Measurements from ENCODE around the gene GFI1B.

DNA sequence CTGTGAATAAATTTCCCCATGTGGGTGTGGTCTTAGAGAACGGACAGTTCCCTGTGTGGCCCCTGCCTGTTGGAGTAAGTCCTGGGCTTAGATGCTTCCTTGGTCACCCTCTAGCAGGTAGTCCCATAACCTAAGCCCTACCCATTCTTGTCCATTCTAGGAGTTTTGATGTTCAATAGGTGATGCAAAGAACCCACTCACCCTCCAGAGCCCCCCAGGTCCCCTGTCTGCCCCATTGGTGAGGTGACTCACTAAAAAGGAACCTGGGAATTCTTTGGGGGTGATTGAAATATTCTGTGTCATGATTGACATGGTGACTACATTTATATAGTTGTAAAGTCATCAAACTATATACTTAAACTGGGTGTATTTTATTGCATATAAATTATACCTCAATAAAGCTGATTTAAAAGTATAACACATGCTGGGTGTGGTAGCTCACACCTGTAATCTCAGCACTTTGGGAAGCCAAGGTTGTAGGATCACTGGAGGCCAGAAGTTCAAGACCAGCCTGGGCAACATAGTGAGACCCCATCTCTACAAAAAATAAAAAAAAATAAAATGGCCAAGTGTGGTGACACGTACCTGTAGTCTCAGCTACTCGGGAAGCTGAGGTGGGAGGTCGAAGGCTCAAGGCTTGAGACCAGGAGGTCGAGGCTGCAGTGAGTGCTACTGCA, 31.6 kb downstream of the GFI1B start:
- TF ChIP-seq, protein P1, sequence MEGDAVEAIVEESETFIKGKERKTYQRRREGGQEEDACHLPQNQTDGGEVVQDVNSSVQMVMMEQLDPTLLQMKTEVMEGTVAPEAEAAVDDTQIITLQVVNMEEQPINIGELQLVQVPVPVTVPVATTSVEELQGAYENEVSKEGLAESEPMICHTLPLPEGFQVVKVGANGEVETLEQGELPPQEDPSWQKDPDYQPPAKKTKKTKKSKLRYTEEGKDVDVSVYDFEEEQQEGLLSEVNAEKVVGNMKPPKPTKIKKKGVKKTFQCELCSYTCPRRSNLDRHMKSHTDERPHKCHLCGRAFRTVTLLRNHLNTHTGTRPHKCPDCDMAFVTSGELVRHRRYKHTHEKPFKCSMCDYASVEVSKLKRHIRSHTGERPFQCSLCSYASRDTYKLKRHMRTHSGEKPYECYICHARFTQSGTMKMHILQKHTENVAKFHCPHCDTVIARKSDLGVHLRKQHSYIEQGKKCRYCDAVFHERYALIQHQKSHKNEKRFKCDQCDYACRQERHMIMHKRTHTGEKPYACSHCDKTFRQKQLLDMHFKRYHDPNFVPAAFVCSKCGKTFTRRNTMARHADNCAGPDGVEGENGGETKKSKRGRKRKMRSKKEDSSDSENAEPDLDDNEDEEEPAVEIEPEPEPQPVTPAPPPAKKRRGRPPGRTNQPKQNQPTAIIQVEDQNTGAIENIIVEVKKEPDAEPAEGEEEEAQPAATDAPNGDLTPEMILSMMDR (IDR thresholded peaks at IDR 0.05): no peak
- TF ChIP-seq EP300 (IDR thresholded peaks at IDR 0.05) (no peak), POLR2A (IDR thresholded peaks at IDR 0.05) (no peak)
